Mesendoderm (in vitro differentiated cells): Measurements from ENCODE around the gene TMEM9B. TPM values are rescaled to one million over a fixed set of nuclear protein-coding genes. Genes with fewer than 3 reads are reported as not detected.
"Not testable (repeated sequence)": the region's sequence is repeated elsewhere in the genome, so short reads cannot be mapped to it uniquely, and the experiment has no call there.

ENCODE experiments used
- DNase-seq: peaks from one replicate; pipeline ENCODE4 v3.0.0; 2013
- H2AK5ac ChIP-seq: 2 replicates; pipeline ENCODE4 v1.6.1; 2013; ENCODE audit warnings: low read length, inconsistent platforms
- H2BK120ac ChIP-seq: 2 replicates; pipeline ENCODE4 v1.6.1; 2013; ENCODE audit warnings: low read depth, mild to moderate bottlenecking, low read length, moderate library complexity, mixed read lengths
- H2BK15ac ChIP-seq: replicated peaks from 2 replicates; pipeline ENCODE4 v1.6.1; 2013; ENCODE audit warnings: low read depth, mild to moderate bottlenecking, moderate library complexity
- H2BK5ac ChIP-seq: 2 replicates; pipeline ENCODE4 v1.6.1; 2013; ENCODE audit warnings: low read length, inconsistent platforms
- H3K18ac ChIP-seq: 2 replicates; pipeline ENCODE4 v1.6.1; 2013; ENCODE audit warnings: mild to moderate bottlenecking, low read length, mixed read lengths
- H3K23ac ChIP-seq: one replicate; pipeline ENCODE4 v1.6.1; 2013; ENCODE audit warnings: low read length
- H3K27ac ChIP-seq: 2 replicates; pipeline ENCODE4 v1.5.1; 2013; ENCODE audit warnings: low read depth, mild to moderate bottlenecking, inconsistent platforms, low read length, moderate library complexity
- H3K27me3 ChIP-seq: 2 replicates; pipeline ENCODE4 v1.6.1; 2013; ENCODE audit warnings: low read length, control low read depth, mild to moderate bottlenecking, inconsistent platforms; ENCODE audit not compliant: insufficient read depth, poor library complexity
- H3K36me3 ChIP-seq: 2 replicates; pipeline ENCODE4 v1.6.1; 2013; ENCODE audit warnings: low read length, inconsistent platforms; ENCODE audit not compliant: control insufficient read depth, insufficient read depth
- H3K4ac ChIP-seq: one replicate; pipeline ENCODE4 v1.6.1; 2013; ENCODE audit warnings: low read depth, mild to moderate bottlenecking, low read length, moderate library complexity
- H3K4me1 ChIP-seq: 2 replicates; pipeline ENCODE4 v1.6.1; 2013; ENCODE audit warnings: low read depth, low read length, inconsistent platforms; ENCODE audit not compliant: control insufficient read depth
- H3K4me2 ChIP-seq: 2 replicates; pipeline ENCODE4 v1.6.1; 2013; ENCODE audit warnings: low read length
- H3K4me3 ChIP-seq: 2 replicates; pipeline ENCODE4 v1.5.1; 2013; ENCODE audit warnings: mild to moderate bottlenecking, low read length
- H3K56ac ChIP-seq: one replicate; pipeline ENCODE4 v1.6.1; 2013; ENCODE audit warnings: low read length
- H3K79me1 ChIP-seq: 2 replicates; pipeline ENCODE4 v1.6.1; 2013; ENCODE audit warnings: low read length, inconsistent platforms
- H3K79me2 ChIP-seq: 2 replicates; pipeline ENCODE4 v1.6.1; 2013; ENCODE audit warnings: mild to moderate bottlenecking, low read length; ENCODE audit not compliant: control insufficient read depth, insufficient read depth
- H3K9ac ChIP-seq: 2 replicates; pipeline ENCODE4 v1.6.1; 2013; ENCODE audit warnings: low read length, inconsistent platforms
- H4K5ac ChIP-seq: one replicate; pipeline ENCODE4 v1.6.1; 2013; ENCODE audit warnings: low read length
- H4K8ac ChIP-seq: one replicate; pipeline ENCODE4 v1.6.1; 2013; ENCODE audit warnings: low read depth, mild to moderate bottlenecking, control low read depth, low read length, moderate library complexity
- WGBS: extraction: QIAGEN DNeasy Blood & Tissue Kit; methylation state at CpG from one replicate; pipeline ENCODE4 v1.1.7; 2013; ENCODE audit warnings: low lambda C conversion rate, missing lambda C conversion rate; ENCODE audit not compliant: insufficient coverage; ENCODE audit errors: extremely low coverage; 5-methylcytosine and 5-hydroxymethylcytosine counted together
- polyA plus RNA-seq, 2 experiments: library from polyadenylated mRNA; stranded (reverse); fragments of 200-250 nt; gene quantifications; one replicate each; pipeline ENCODE4 v1.2.3, GENCODE V29; 2013

The TMEM9B gene
- polyA plus RNA-seq (2013, experiment 1 of 2) = 10.3 TPM
- 9.6 TPM for polyA plus RNA-seq (2013, experiment 2 of 2)

DNA sequence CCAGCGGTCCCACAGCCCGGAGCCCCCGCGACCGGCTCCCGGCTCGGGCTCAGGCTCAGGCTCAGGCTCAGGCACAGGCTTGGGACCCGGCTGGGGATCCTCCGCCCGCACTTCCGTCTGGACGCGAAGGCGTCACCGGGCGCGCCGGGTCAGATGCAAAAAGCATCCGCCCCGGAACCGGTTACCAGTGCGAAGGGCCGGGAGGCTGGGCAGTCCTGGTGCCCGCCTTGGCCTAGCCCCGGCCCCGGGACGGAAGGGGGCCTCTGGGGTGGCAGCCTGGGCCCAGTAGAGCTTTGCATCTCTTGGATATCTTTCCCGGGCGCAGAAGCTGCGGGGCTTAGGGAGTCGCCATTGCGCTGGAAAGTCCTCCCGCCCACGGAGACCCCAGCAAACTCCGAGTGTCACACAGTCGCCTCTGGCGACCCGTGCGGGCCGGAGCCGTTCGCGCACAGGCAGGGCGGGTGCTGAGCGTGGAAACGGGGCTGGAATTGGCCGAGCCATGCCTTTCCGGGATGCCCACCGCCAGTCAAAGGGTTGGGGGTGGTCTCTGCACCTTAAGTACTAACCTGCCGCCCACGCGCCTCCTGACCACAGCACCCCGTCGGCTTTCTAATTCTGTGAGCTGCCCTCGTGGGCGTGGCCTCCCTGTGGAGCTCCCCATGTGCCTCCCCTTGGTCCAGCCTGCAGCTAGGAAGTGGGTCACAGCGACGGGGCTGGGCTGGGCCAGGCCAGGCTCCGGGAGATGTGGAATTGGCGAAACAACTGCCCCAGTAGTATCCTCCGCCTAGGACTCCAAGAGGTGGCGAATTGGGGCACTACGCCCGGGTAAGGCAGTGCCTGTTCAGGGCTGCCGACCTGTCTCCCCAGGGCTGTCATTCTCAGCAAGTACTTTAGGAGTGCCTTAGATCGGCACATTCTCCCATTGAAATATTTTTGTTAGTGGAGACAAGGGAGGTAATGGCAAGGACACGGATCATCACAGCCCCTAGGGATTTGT, at the start of gene TMEM9B:
Gene TMEM9B (minus strand): TSS at position 119 of the 997 bp plus-strand sequence. CDS start 129 bp downstream, outside the sequence.
- peak within 1 kb of the TSS; percentile 97 for H3K56ac ChIP-seq
- no peak within 1 kb of the TSS for H3K23ac ChIP-seq
- no peak within 1 kb of the TSS for H2BK15ac ChIP-seq
- no peak within 1 kb of the TSS for H4K8ac ChIP-seq
- peak within 1 kb of the TSS; percentile 87 for H3K4me3 ChIP-seq
- H3K4ac ChIP-seq = peak within 1 kb of the TSS; percentile 1
- peak within 1 kb of the TSS; percentile 57 for H3K27ac ChIP-seq
- H4K5ac ChIP-seq = no peak within 1 kb of the TSS
- peaks cover 2% of the 10 kb centered on the region for H3K79me2 ChIP-seq
- no peaks in the 10 kb centered on the region for H3K4me1 ChIP-seq
- H3K9ac ChIP-seq = peak within 1 kb of the TSS; percentile 88
- H3K79me1 ChIP-seq = peaks cover 2% of the 10 kb centered on the region
- WGBS = no CpG with 5 or more reads among the region's 67 CpGs
- H2AK5ac ChIP-seq = no peak within 1 kb of the TSS
- peak; percentile 94 for DNase-seq
- peak within 1 kb of the TSS; percentile 90 for H3K4me2 ChIP-seq
- no peaks in the 10 kb centered on the region for H3K36me3 ChIP-seq
- no peak within 1 kb of the TSS for H2BK120ac ChIP-seq
- H3K27me3 ChIP-seq = no peaks in the 10 kb centered on the region
- peak within 1 kb of the TSS; percentile 47 for H2BK5ac ChIP-seq
- H3K18ac ChIP-seq = peak within 1 kb of the TSS; percentile 24

DNA sequence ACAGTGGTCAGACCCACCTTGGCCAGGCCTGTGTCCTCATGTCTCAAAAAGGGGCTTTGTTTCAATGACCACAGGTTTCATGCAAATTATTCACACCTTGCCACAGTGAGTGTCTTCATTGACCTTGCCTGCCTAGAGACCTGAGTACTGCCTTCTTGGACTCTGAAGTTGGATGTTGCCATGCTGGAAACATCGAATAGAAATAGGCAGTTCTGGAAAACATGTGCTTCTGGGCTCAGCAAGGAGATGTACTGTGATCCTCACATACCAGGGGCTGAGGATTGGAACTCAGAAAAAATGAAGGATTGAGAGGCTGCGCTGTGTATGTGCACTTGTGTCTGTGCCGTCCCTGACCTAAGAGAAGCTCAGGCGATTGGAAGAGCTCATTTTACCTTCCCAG, 49.1 kb upstream of the TMEM9B start:
- Histone ChIP-seq H3K4ac (no peak overlapping the region), H3K4me3 (no peak overlapping the region), H2BK5ac (no peak overlapping the region), H3K56ac (no peak overlapping the region), H2AK5ac (no peak overlapping the region), H3K27ac (no peak overlapping the region), H3K4me2 (no peak overlapping the region), H3K18ac (no peak overlapping the region), H3K9ac (no peak overlapping the region), H2BK15ac (no peak overlapping the region), H3K36me3 (no peaks in the 10 kb centered on the region), H3K79me1 (no peaks in the 10 kb centered on the region), H3K23ac (no peak overlapping the region), H4K8ac (no peak overlapping the region), H2BK120ac (no peak overlapping the region), H3K27me3 (no peaks in the 10 kb centered on the region), H3K79me2 (no peaks in the 10 kb centered on the region), H4K5ac (no peak overlapping the region), H3K4me1 (no peaks in the 10 kb centered on the region)
- no peak for DNase-seq
- no CpG with 5 or more reads among the region's 4 CpGs for WGBS

DNA sequence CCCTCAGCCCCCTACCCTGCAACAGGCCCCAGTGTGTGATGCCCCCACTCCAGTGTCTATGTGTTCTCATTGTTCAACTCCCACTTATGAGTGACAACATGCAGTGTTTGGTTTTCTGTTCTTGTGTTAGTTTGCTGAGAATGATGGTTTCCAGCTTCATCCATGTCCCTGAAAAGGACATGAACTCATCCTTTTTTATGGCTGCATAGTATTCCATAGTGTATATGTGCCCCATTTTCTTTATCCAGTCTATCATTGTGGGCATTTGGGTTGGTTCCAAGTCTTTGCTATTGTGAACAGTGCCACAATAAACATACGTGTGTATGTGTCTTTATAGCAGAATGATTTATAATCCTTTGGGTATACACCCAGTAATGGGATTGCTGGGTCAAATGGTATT, 45.3 kb upstream of the TMEM9B start:
- H2AK5ac ChIP-seq, H2BK5ac ChIP-seq, H4K8ac ChIP-seq, H4K5ac ChIP-seq, H3K4me1 ChIP-seq, H2BK15ac ChIP-seq, H3K4ac ChIP-seq, H2BK120ac ChIP-seq, H3K56ac ChIP-seq, H3K27ac ChIP-seq, H3K4me2 ChIP-seq, H3K36me3 ChIP-seq, H3K18ac ChIP-seq, H3K23ac ChIP-seq, H3K79me1 ChIP-seq, H3K9ac ChIP-seq, H3K79me2 ChIP-seq, DNase-seq, H3K4me3 ChIP-seq: not testable (repeated sequence)
- WGBS = no CpG with 5 or more reads among the region's 1 CpG
- peaks cover 14% of the 10 kb centered on the region for H3K27me3 ChIP-seq

DNA sequence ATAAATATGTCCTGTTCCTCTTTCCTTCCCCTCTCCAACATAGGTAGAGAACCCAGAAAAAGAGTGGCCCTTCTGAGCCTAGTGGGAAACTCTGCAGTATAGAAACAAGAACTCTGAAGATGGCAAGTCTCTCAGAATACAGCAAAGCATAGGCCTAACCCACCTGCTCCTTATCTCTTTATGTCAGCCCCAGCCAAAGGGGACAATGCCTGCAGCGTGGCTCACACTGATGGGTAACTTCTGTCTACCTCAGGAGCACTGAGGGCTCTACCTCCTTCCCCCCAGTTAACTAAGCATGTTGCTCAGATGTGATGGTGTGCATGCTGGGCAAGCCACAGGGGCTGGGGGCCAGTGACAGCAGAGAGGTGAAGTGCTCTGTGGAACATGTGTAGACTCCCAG, 44.4 kb upstream of the TMEM9B start:
- Histone ChIP-seq H3K9ac (no peak overlapping the region), H3K36me3 (no peaks in the 10 kb centered on the region), H2AK5ac (no peak overlapping the region), H3K56ac (no peak overlapping the region), H3K4me1 (no peaks in the 10 kb centered on the region), H3K18ac (no peak overlapping the region), H2BK120ac (no peak overlapping the region), H2BK15ac (no peak overlapping the region), H2BK5ac (no peak overlapping the region), H4K8ac (no peak overlapping the region), H4K5ac (no peak overlapping the region), H3K27me3 (peaks cover 21% of the 10 kb centered on the region), H3K4ac (no peak overlapping the region), H3K27ac (no peak overlapping the region), H3K79me1 (no peaks in the 10 kb centered on the region), H3K4me3 (no peak overlapping the region), H3K23ac (no peak overlapping the region), H3K4me2 (no peak overlapping the region), H3K79me2 (no peaks in the 10 kb centered on the region)
- no peak for DNase-seq
- no CpG with 5 or more reads among the region's 1 CpG for WGBS

DNA sequence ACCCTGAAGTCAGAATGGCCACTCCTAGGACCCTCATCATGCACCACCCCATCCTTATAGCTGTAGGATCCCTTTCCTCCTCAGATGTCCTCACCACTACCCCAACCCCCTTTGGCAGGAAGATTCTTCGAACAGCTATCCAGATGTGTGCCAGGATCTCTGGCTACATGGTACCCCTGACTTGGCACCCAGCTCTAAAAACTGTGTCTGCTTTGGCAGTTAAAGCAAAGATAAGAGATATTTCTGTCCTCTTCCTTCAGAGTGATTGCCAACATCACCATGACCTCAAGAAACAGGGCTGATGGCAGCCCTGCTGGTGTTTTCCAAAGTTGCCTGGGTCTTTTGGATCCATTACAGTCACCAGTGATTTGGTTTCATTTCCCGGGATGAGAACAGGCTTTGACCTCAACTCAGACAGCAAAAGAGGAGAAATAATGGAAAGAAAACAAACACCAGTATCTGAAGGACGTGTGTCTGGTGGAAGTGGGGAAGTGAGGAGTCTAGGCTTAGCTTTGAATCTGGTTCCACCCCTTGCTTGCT, 43.8 kb upstream of the TMEM9B start:
- Histone ChIP-seq H3K79me1 (no peaks in the 10 kb centered on the region), H3K56ac (no peak overlapping the region), H2BK15ac (no peak overlapping the region), H2BK5ac (no peak overlapping the region), H2BK120ac (no peak overlapping the region), H3K4me3 (no peak overlapping the region), H4K8ac (no peak overlapping the region), H3K9ac (no peak overlapping the region), H4K5ac (no peak overlapping the region), H3K36me3 (no peaks in the 10 kb centered on the region), H3K79me2 (no peaks in the 10 kb centered on the region), H3K4me2 (no peak overlapping the region), H3K18ac (no peak overlapping the region), H3K4me1 (no peaks in the 10 kb centered on the region), H3K27ac (no peak overlapping the region), H3K23ac (no peak overlapping the region), H3K4ac (no peak overlapping the region), H3K27me3 (peaks cover 25% of the 10 kb centered on the region), H2AK5ac (no peak overlapping the region)
- no peak for DNase-seq
- WGBS = no CpG with 5 or more reads among the region's 3 CpGs
